Mucosa of descending colon (tissue), 3 donors: ENCODE results near the gene GLRA1. TPM values are rescaled to one million over a fixed set of nuclear protein-coding genes. Genes with fewer than 3 reads are reported as not detected.

Source experiments
- ATAC-seq: fragments of 200-7000 bp; cut with Tn5 transposase; one replicate; pipeline ENCODE4 v1.9.1; 2020; ENCODE audit warnings: mild to moderate bottlenecking, moderate library complexity
- DNase-seq, 3 donors: peaks; one replicate each; pipeline ENCODE4 v3.0.0-alpha.2; 2020
- H3K36me3 ChIP-seq: fragments of 200-600 bp; one replicate; pipeline ENCODE4 v1.8.0; 2021; ENCODE audit warnings: low read depth, mild to moderate bottlenecking
- H3K4me1 ChIP-seq: fragments of 200-600 bp; one replicate; pipeline ENCODE4 v1.8.0; 2021; ENCODE audit warnings: low read depth, mild to moderate bottlenecking
- H3K4me3 ChIP-seq: fragments of 200-600 bp; one replicate; pipeline ENCODE4 v1.8.0; 2021; ENCODE audit warnings: mild to moderate bottlenecking
- H3K9me3 ChIP-seq: fragments of 200-600 bp; one replicate; pipeline ENCODE4 v1.8.0; 2021; ENCODE audit warnings: mild to moderate bottlenecking
- CTCF ChIP-seq: fragments of 200-600 bp; IDR thresholded peaks from one replicate; pipeline ENCODE4 v1.8.0; 2022; ENCODE audit warnings: antibody characterized with exemption, mild to moderate bottlenecking
- intact Hi-C, 2 donors: fragments of 100-400 bp; cut with DNase I in 1 of 2; cut with micrococcal nuclease in 1 of 2; formaldehyde crosslinking; loops; one replicate each; pipeline versions ENCODE4 v1.11.0 to v1.11.1; 2022; cut with DNase I, micrococcal nuclease
- total RNA-seq, 3 donors: library from RNA; stranded (reverse); fragmentation: NEBNext Ultra II Directional in 2 of 3; extraction: Animal tissue kit (Norgen Biotek cat#: 25700) in 2 of 3; gene quantifications; one replicate each; pipeline versions ENCODE4 v1.2.1 to v1.2.4, GENCODE V29; 2021 to 2023
- donor health status: DM: no; HTN: no; CAD: no; lungs with moderate emphysema.
- donor health status: DM: no; HTN: no; CAD: no.
- donor health status: DM: no; HTN: yes; CAD: no.

GLRA1 gene
- total RNA-seq, 3 donors from 2014 or later = not detected

DNA sequence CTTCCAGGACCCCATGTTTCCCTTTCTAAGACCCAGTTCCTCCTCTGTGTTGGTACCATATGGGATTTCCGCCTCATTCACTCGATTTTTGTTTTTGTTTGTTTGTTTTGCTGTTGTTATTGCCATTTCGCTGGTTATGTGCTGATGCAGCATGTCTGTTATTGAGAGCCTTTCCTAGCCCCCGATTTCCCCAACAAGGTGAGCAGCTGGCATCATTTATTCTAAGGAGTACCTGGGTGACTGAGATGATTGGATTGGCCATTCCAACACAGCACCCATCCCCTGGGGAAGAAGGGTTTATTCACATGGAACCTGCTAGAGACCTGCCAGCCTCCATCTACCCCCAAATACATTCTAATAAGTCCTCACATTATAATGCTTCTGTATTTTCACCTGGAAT is 2.7 kb downstream of the GLRA1 start:
- H3K4me1 ChIP-seq = no peaks in the 10 kb centered on the region
- intact Hi-C loops = no loop called here
- H3K9me3 ChIP-seq = no peaks in the 10 kb centered on the region
- ATAC-seq (no peak), DNase-seq (no peak)
- no peak for TF ChIP-seq CTCF
- no peak overlapping the region for H3K4me3 ChIP-seq
- no peaks in the 10 kb centered on the region for H3K36me3 ChIP-seq

DNA sequence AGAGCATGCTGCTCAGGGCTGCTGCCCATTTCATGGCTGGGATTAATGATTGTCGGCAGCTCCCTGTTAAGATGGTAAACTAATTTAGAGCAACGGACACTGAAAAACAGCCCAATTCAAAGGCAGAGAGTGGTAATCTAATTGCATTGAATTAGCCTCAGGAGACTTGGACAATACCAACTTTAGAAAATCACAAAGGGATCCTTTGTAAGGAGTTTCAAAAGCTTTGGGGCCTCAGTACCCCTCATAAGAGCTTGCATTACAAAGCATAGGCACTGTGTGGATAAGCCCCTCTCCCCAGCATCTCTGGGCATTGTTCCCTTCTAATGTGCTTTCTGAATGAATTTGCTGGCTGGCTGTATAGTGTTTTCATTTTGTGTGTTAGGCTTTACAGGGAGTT is 6.7 kb downstream of the GLRA1 start:
- H3K4me1 ChIP-seq = no peaks in the 10 kb centered on the region
- intact Hi-C loops = no loop called here
- H3K9me3 ChIP-seq = no peaks in the 10 kb centered on the region
- no peak overlapping the region for H3K4me3 ChIP-seq
- DNase-seq = no peak
- TF ChIP-seq CTCF = no peak
- no peak for ATAC-seq
- no peaks in the 10 kb centered on the region for H3K36me3 ChIP-seq

DNA sequence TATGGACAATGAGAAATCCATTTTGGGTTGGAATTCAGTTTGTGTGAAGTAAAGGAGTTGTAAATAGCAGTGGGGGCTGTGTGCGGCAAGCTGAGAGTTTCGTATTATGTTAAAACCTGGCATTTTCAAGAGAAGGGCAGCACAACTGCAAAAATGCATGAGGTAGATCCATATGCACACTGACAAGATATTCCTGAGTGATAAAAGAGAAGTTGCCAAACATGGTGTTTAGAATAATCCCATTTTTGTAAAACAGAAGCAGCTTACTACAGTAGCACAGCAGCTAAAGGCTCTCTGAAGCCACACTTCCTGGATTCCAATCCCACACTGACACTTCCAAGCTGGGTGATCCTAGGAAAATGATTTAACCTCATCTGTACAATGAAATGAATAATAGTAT is 11.2 kb downstream of the GLRA1 start:
- no peak for TF ChIP-seq CTCF
- Histone ChIP-seq H3K4me3 (no peak overlapping the region), H3K4me1 (no peaks in the 10 kb centered on the region), H3K36me3 (no peaks in the 10 kb centered on the region), H3K9me3 (no peaks in the 10 kb centered on the region)
- DNase-seq (no peak), ATAC-seq (no peak)
- intact Hi-C loops = no loop called here

DNA sequence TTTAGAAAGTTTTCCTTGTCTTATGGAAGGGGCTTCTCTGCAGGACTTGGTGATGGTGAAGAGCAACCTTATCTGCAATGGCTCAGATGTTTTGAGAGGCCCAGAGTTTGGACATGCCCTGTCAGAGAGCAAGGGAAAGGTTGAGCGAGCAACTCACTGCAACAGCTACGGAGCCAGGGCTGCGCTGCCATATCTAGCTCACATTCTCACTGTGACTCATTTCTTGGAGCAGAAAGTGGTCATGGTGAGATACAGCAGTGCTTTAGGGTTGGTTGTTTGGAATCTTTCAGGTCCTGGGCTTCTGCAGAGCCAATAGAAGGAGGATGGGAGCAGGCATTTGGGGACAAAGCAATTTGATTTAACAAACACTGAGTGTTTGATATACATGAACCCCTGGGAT is 12.3 kb downstream of the GLRA1 start:
- H3K9me3 ChIP-seq = no peaks in the 10 kb centered on the region

GRCh38 chr5:151911011-151911410 is 13.6 kb downstream of the GLRA1 start:
- no peak overlapping the region for H3K4me3 ChIP-seq
- no peaks in the 10 kb centered on the region for H3K4me1 ChIP-seq
- no peak for TF ChIP-seq CTCF
- H3K9me3 ChIP-seq = no peaks in the 10 kb centered on the region
- ATAC-seq (peak; percentile 12), DNase-seq (no peak)
- intact Hi-C loops = no loop called here
- no peaks in the 10 kb centered on the region for H3K36me3 ChIP-seq

More for the DNA sequence above, 12.3 kb downstream of the GLRA1 start:
- intact Hi-C loops = no loop called here
- Histone ChIP-seq H3K4me1 (no peaks in the 10 kb centered on the region), H3K36me3 (no peaks in the 10 kb centered on the region), H3K4me3 (no peak overlapping the region)
- TF ChIP-seq CTCF = no peak
- no peak for ATAC-seq
- no peak for DNase-seq

DNA sequence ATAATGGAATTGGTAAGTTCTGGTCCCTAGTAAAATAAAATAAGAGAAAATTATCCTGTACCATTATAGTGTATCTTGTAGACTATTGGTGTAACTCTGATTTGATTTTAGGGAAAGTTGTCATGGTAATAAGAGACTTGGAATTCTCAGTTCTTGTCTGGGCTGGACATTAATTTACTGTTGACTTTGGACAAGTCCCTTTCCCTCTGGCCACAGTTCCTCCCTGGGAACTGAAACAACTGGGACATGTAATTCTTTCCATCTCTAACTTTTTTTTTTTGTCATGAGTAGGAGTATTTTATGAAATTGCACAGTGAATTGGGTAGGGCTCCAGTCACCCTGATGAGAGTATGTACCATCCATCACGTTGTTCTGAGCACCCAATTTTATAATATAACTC is 15.0 kb downstream of the GLRA1 start:
- no peak for TF ChIP-seq CTCF
- no peaks in the 10 kb centered on the region for H3K36me3 ChIP-seq
- H3K4me1 ChIP-seq = no peaks in the 10 kb centered on the region
- ATAC-seq (no peak), DNase-seq (no peak)
- intact Hi-C loops = no loop called here
- no peak overlapping the region for H3K4me3 ChIP-seq
- no peaks in the 10 kb centered on the region for H3K9me3 ChIP-seq
